ENCODE data around the gene MT1M. TPM values are rescaled to one million over a fixed set of nuclear protein-coding genes. Genes with fewer than 3 reads are reported as not detected.
A peak's percentile ranks its signal among the peaks of the same experiment; 100 is the strongest.

Gene MT1M
- total RNA-seq, 1 donor from 2014 or later, result not detected

GRCh38 chr16:56635441-56635967 lies 3.0 kb downstream of the MT1M start:
- Mint-ChIP-seq H3K4me3 (ENCODE audit: low read depth) (peak overlapping the region; percentile 49), H3K4me1 (ENCODE audit: low read depth) (peaks cover 31% of the 10 kb centered on the region), H3K36me3 (ENCODE audit: low read depth) (no peaks in the 10 kb centered on the region), H3K27ac (no peak overlapping the region), H3K27me3 (ENCODE audit: low read depth) (peaks cover 87% of the 10 kb centered on the region), H3K9me3 (no peaks in the 10 kb centered on the region)
- DNase-seq (ENCODE audit: low spot score), result no peak
- intact Hi-C loops (cut with micrococcal nuclease), result loop anchor here (2.0 kb wide), 1 partner anchor 19 kb away; no protein-coding TSS in a partner anchor

GRCh38 chr16:56636616-56637413 lies 4.4 kb downstream of the MT1M start:
- Mint-ChIP-seq H3K36me3 (ENCODE audit: low read depth) (no peaks in the 10 kb centered on the region), H3K27ac (no peak overlapping the region), H3K4me3 (ENCODE audit: low read depth) (no peak overlapping the region), H3K4me1 (ENCODE audit: low read depth) (peaks cover 29% of the 10 kb centered on the region), H3K27me3 (ENCODE audit: low read depth) (peaks cover 83% of the 10 kb centered on the region), H3K9me3 (no peaks in the 10 kb centered on the region)
- intact Hi-C loops (cut with micrococcal nuclease), result no loop called here
- no peak for DNase-seq (ENCODE audit: low spot score)

GRCh38 chr16:56637814-56638750 lies 5.6 kb downstream of the MT1M start, which contains the start of gene MT1A:
Gene MT1A (plus strand): TSS chr16:56638666. CDS start chr16:56638739, 73 bp downstream.
- H3K27me3 Mint-ChIP-seq (ENCODE audit: low read depth), result peaks cover 75% of the 10 kb centered on the region
- H3K4me1 Mint-ChIP-seq (ENCODE audit: low read depth), result peaks cover 34% of the 10 kb centered on the region
- intact Hi-C loops (cut with micrococcal nuclease), result no loop called here
- H3K4me3 Mint-ChIP-seq (ENCODE audit: low read depth), result peak within 1 kb of the TSS; percentile 70
- no peak for DNase-seq (ENCODE audit: low spot score)
- H3K9me3 Mint-ChIP-seq, result no peaks in the 10 kb centered on the region
- H3K27ac Mint-ChIP-seq, result no peak within 1 kb of the TSS
- H3K36me3 Mint-ChIP-seq (ENCODE audit: low read depth), result no peaks in the 10 kb centered on the region

- no peaks in the 10 kb centered on the region for H3K9me3 Mint-ChIP-seq
- H3K27me3 Mint-ChIP-seq (ENCODE audit: low read depth), result peaks cover 65% of the 10 kb centered on the region
- intact Hi-C loops (cut with micrococcal nuclease), result no loop called here
- no peaks in the 10 kb centered on the region for H3K36me3 Mint-ChIP-seq (ENCODE audit: low read depth)
- H3K4me1 Mint-ChIP-seq (ENCODE audit: low read depth), result peaks cover 42% of the 10 kb centered on the region
- no peak for DNase-seq (ENCODE audit: low spot score)
- H3K4me3 Mint-ChIP-seq (ENCODE audit: low read depth), result no peak overlapping the region
- no peak overlapping the region for H3K27ac Mint-ChIP-seq
These were observed 6.6 kb downstream of the MT1M start for GRCh38 chr16:56639045-56639444.

- Mint-ChIP-seq H3K4me3 (ENCODE audit: low read depth) (no peak overlapping the region), H3K27ac (no peak overlapping the region), H3K36me3 (ENCODE audit: low read depth) (no peaks in the 10 kb centered on the region), H3K27me3 (ENCODE audit: low read depth) (peaks cover 56% of the 10 kb centered on the region), H3K4me1 (ENCODE audit: low read depth) (peaks cover 41% of the 10 kb centered on the region), H3K9me3 (no peaks in the 10 kb centered on the region)
- no peak for DNase-seq (ENCODE audit: low spot score)
- intact Hi-C loops (cut with micrococcal nuclease), result loop anchor here (5.0 kb wide), 1 partner anchor 42 kb away; the partner anchor contains the start of gene MT1X
These were observed 7.6 kb downstream of the MT1M start for GRCh38 chr16:56640076-56640475.

- Mint-ChIP-seq H3K4me3 (ENCODE audit: low read depth) (no peak overlapping the region), H3K27me3 (ENCODE audit: low read depth) (peaks cover 57% of the 10 kb centered on the region), H3K36me3 (ENCODE audit: low read depth) (no peaks in the 10 kb centered on the region), H3K9me3 (no peaks in the 10 kb centered on the region), H3K4me1 (ENCODE audit: low read depth) (peaks cover 38% of the 10 kb centered on the region), H3K27ac (no peak overlapping the region)
- no peak for DNase-seq (ENCODE audit: low spot score)
- intact Hi-C loops (cut with micrococcal nuclease), result loop anchor here (5.0 kb wide), 1 partner anchor 41 kb away; the partner anchor contains the start of gene MT1X
These were observed 8.7 kb downstream of the MT1M start for GRCh38 chr16:56641166-56641565.

GRCh38 chr16:56643080-56643778 lies 10.8 kb downstream of the MT1M start:
- Mint-ChIP-seq H3K4me1 (ENCODE audit: low read depth) (peaks cover 23% of the 10 kb centered on the region), H3K36me3 (ENCODE audit: low read depth) (no peaks in the 10 kb centered on the region), H3K9me3 (no peaks in the 10 kb centered on the region), H3K27ac (peak overlapping the region; percentile 60), H3K4me3 (ENCODE audit: low read depth) (peak overlapping the region; percentile 70), H3K27me3 (ENCODE audit: low read depth) (peaks cover 48% of the 10 kb centered on the region)
- intact Hi-C loops (cut with micrococcal nuclease), result loop anchor here (1.0 to 5.0 kb wide), 6 partner anchors 14 to 59 kb away; partner anchors contain the start of genes MT1E, MT1F and MT1X
- DNase-seq (ENCODE audit: low spot score), result peak; percentile 76

- peak overlapping the region; percentile 26 for H3K27ac Mint-ChIP-seq
- peaks cover 21% of the 10 kb centered on the region for H3K4me1 Mint-ChIP-seq (ENCODE audit: low read depth)
- H3K9me3 Mint-ChIP-seq, result no peaks in the 10 kb centered on the region
- H3K4me3 Mint-ChIP-seq (ENCODE audit: low read depth), result peak overlapping the region; percentile 70
- no peaks in the 10 kb centered on the region for H3K36me3 Mint-ChIP-seq (ENCODE audit: low read depth)
- intact Hi-C loops (cut with micrococcal nuclease), result loop anchor here (1.0 to 5.0 kb wide), 6 partner anchors 13 to 58 kb away; partner anchors contain the start of genes MT1E, MT1F and MT1X
- peaks cover 51% of the 10 kb centered on the region for H3K27me3 Mint-ChIP-seq (ENCODE audit: low read depth)
- DNase-seq (ENCODE audit: low spot score), result no peak
These were observed 11.4 kb downstream of the MT1M start for GRCh38 chr16:56643833-56644232.

- Mint-ChIP-seq H3K27ac (no peak overlapping the region), H3K9me3 (no peaks in the 10 kb centered on the region), H3K4me3 (ENCODE audit: low read depth) (no peak overlapping the region), H3K27me3 (ENCODE audit: low read depth) (peaks cover 42% of the 10 kb centered on the region), H3K36me3 (ENCODE audit: low read depth) (no peaks in the 10 kb centered on the region), H3K4me1 (ENCODE audit: low read depth) (peaks cover 21% of the 10 kb centered on the region)
- intact Hi-C loops (cut with micrococcal nuclease), result no loop called here
- DNase-seq (ENCODE audit: low spot score), result no peak
These were observed 12.9 kb downstream of the MT1M start for GRCh38 chr16:56645311-56645710.

- Mint-ChIP-seq H3K9me3 (no peaks in the 10 kb centered on the region), H3K27ac (no peak overlapping the region), H3K36me3 (ENCODE audit: low read depth) (no peaks in the 10 kb centered on the region), H3K27me3 (ENCODE audit: low read depth) (peaks cover 40% of the 10 kb centered on the region), H3K4me1 (ENCODE audit: low read depth) (peaks cover 21% of the 10 kb centered on the region), H3K4me3 (ENCODE audit: low read depth) (no peak overlapping the region)
- no peak for DNase-seq (ENCODE audit: low spot score)
- intact Hi-C loops (cut with micrococcal nuclease), result no loop called here
These were observed 13.4 kb downstream of the MT1M start for GRCh38 chr16:56645838-56646237.

- H3K9me3 Mint-ChIP-seq, result no peaks in the 10 kb centered on the region
- peaks cover 12% of the 10 kb centered on the region for H3K4me1 Mint-ChIP-seq (ENCODE audit: low read depth)
- DNase-seq (ENCODE audit: low spot score), result no peak
- intact Hi-C loops (cut with micrococcal nuclease), result no loop called here
- H3K36me3 Mint-ChIP-seq (ENCODE audit: low read depth), result no peaks in the 10 kb centered on the region
- H3K27ac Mint-ChIP-seq, result no peak overlapping the region
- H3K4me3 Mint-ChIP-seq (ENCODE audit: low read depth), result no peak overlapping the region
- H3K27me3 Mint-ChIP-seq (ENCODE audit: low read depth), result peaks cover 37% of the 10 kb centered on the region
These were observed 15.4 kb downstream of the MT1M start for GRCh38 chr16:56647641-56648431.
